ENCODE measurements around the gene EIF1AD.
"Not testable (repeated sequence)": the region's sequence is repeated elsewhere in the genome, so short reads cannot be mapped to it uniquely, and the experiment has no call there.

EIF1AD gene

DNA sequence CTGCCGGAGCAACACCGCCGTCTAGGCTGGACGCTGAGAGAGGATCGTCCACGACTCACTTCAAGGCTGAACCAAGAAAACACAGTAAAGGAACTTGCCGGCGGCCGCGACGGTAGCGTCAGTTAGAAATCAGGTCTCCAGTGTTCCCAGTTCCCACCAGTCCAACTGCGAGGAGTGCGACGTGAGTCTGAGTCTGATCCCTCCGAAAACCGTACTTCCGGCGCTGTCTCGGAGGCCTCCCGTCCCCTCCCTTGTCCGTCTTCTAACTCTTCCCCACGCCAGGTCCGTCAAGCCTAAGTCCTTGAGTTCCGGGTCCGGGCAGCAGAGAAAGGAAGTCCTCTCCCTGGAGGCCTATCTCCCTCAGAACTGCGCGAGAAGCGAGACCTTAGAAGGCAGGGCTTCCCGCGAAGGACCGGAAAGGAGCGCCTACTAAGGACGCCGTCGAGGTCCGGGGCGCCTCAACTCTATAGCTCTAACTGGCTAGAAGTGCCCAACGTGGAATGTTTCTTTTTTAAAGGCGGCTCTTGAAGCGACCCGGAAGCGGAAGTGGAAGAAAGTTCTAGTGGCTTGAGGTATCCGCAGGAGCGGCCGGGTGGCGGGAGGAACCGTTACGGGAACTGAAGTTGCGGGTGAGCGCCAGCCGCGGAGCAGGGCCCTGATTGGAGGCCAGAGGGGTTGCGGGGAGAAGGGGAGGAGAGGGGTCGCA, at the start of gene EIF1AD, which contains the start of gene BANF1:
Gene EIF1AD, minus strand, starts transcription at position 216 of the 706 bp plus-strand sequence. CDS start 1,768 bp downstream, outside the sequence.
Gene BANF1, plus strand, starts transcription at position 562 of the 706 bp plus-strand sequence. CDS start 748 bp downstream, outside the sequence.
- peak; percentile 77 for DNase-seq (ENCODE audit: low spot score)

- no peak for DNase-seq (ENCODE audit: low spot score)
Measured at GRCh38 chr11:66051371-66051765, 49.4 kb upstream of the EIF1AD start.

GRCh38 chr11:66050581-66051231, 48.7 kb upstream of the EIF1AD start:
- DNase-seq (ENCODE audit: low spot score): peak; percentile 36

GRCh38 chr11:66048547-66049323, 46.8 kb upstream of the EIF1AD start, which contains the start of gene GAL3ST3:
GAL3ST3 (minus strand) TSS chr11:66049161; CDS start chr11:66045415, 3,746 bp downstream.
- DNase-seq (ENCODE audit: low spot score): no peak

DNA sequence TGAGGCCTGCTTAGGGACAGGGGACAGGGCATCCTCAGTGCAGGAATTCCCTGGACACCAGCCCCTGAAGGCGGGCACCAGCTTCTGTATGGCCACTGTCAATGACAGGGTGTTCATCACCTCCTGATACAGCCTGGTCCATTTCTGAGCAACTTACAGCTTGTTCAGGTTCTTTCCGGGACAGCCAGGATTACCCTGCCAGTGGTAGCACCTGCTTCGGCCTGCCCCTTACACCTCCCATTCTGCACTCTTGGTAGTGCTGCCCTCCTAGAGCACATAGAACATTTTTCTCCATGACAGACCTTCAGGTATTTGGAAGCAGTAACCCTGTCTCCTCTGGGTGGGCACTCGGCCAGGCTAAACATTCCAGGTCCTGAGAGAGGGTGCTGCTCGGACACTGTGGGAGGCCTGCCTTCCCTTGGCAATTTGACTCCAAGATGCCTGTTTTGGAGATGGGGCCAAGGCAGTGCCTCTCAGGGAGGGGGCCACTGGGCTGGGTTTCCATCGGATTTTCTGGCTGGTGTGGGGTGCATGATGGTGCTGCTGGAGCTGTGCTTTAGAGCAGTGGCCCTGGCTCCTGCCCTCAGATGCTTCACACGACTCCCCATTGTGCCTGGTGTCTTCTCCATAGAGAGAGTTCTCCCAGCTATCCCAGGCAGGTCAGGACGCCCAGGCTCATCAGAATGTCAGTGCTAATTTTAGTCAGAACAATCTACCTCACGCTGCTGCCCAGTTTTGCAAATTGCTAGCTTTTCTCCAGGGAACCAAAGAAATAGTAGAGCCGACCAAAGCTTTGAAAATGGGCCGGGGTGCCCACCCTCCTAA, 45.8 kb upstream of the EIF1AD start:
- DNase-seq (ENCODE audit: low spot score): no peak

GRCh38 chr11:66046901-66047300, 44.9 kb upstream of the EIF1AD start:
- no peak for DNase-seq (ENCODE audit: low spot score)

GRCh38 chr11:66045177-66045639, 43.3 kb upstream of the EIF1AD start:
- DNase-seq (ENCODE audit: low spot score): peak; percentile 92

DNA sequence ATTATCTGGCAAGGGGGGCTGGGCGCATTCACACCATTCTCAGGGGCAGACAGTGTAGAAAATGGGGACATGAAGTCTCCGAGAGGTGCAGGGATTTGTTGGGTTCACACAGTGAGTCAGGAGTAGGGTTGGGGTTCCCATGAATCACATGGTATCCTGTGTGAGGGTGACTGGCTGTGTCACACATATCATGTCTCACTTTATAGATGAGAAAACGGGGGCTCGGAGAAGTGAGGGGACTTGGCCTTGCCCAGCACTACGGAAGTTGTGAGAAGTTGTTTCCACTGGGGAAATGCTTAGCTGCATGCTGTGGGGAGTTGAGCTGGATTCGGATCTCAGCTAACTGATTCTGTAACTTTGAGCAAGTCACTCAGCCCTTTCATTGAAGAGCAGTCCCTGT, 42.8 kb upstream of the EIF1AD start:
- no peak for DNase-seq (ENCODE audit: low spot score)

GRCh38 chr11:66042996-66043906, 41.3 kb upstream of the EIF1AD start:
- no peak for DNase-seq (ENCODE audit: low spot score)

GRCh38 chr11:66042227-66042995, 40.5 kb upstream of the EIF1AD start:
- DNase-seq (ENCODE audit: low spot score): no peak

- no peak for DNase-seq (ENCODE audit: low spot score)
Measured at GRCh38 chr11:66039765-66040164, 37.8 kb upstream of the EIF1AD start.

- DNase-seq (ENCODE audit: low spot score): no peak
Measured at GRCh38 chr11:66037327-66037726, 35.4 kb upstream of the EIF1AD start.

DNA sequence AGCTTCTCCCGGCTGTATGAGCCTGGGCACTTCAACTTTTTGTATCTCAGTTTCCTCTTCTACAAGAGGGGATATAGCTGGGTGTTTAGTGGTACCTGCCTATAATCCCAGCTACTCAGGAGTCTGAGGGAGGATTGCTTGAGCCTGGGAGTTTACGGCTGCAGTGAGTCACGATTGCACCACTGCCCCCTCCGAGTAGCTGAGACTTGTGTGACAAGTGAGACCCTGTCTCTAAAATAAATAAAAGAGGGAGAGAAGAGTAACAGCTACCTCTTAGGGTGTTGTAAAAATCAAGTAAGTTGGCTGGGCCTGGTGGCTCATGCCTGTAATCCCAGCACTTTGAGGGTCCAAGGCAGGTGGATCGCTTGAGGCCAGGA, 34.4 kb upstream of the EIF1AD start:
- DNase-seq (ENCODE audit: low spot score): no peak

DNA sequence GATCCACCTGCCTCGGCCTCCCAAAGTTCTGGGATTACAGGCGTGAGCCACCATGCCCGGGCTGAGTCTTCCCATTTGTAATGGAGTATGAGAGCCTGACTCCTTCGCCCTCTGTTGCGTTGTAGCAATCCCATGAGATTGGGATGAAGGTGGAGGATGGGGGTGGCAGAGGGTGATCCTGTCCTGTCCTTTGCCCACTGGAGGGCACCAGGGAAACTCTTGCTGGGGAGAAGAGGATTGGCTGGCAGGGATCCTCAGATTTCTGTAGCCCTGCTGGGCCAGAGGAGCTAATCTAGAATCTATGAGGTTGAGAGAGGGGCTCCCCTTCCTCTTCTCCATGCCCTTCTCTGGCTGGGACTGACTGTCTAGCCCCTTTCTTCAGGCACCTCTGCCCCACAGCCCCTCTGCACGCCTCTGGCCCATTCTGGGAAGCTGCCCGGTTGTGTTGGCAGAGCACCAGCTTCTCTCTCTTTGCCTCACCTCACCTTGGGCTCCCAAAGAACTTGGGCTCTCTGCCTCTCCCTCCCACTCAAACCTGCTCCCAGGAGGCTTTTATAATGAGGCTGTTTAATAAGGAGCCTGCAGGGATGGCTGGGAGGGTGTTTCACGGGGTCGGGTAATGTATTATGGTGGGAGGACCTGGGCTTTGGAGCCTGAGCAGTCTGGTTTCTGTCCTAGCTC, 33.8 kb upstream of the EIF1AD start:
- no peak for DNase-seq (ENCODE audit: low spot score)

DNA sequence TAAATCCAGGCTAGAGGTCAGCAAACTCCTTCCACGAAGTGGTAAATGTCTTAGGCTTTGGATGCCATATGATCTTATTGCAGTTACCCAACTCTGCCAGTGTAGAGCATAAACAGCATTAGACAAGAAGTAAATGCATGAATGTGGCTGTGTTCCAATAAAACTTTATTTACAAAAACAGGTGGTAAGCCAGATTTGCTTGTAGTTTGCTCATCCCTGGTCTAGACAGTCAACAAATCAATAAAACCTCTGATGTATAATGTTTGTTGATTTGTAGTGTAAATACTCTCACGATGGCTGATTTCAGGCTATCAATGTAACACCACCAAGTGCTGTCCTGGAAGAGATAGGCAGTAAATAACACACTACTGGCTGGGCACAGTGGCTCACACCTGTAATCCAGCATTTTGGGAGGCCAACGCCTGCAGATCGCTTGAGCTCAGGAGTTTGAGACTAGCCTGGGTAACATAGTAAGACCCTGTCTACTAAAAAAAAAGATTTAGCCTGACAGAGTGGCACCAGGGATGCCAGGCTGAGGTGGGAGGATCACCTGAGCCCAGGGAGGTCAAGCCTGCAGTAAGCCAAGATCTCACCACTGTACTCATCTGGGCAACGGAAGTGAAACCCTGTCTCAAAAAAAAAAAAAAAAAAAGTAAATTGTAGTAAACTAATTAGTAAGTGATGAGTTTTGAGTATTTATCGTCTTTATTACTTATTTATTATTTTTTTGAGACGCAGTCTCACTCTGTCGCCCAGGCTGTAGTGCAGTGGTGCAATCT, 31.2 kb upstream of the EIF1AD start:
- no peak for DNase-seq (ENCODE audit: low spot score)

DNA sequence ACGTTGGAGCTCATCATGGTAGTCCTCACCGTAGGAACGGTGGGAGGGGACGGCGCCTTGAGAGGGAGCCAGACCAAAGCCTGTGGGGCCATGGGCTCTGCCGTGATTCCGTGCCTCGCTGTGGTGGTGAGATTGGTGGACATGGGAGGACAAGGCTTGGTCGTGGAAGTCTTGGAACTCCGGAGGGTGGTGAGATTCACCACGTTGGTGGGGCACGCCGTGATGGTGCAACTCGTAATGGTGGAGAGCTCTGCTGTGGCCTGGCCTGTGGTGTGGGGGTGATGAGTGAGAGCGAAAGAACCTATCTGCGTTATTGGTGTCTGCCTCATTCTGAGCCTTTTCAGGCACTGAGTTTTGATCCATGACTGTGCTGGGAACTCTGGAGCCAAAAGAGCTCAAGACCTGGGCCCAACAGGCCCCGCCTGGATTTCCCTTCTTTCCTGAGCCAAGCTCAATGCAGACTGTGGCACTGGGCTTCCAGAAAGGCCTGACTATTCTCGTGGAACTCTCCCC, 24.1 kb upstream of the EIF1AD start, which contains the start of gene CATSPER1:
Gene CATSPER1, minus strand, starts transcription at position 463 of the 513 bp plus-strand sequence. Its CDS starts 100 bp downstream, at position 363.
- no peak for DNase-seq (ENCODE audit: low spot score)

DNA sequence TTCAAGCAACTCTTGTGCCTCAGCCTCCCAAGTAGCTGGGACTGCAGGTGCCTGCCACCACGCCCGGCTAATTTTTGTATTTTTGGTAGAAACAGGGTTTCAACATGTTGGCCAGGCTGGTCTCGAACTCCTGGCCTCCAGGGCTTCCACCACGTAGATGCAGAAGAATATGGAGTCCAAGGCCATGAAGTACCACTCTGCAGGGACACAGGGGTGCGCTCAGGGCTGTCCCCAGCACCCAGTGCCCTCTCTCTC, 21.2 kb upstream of the EIF1AD start:
- DNase-seq (ENCODE audit: low spot score): not testable (repeated sequence)
